Trophoblast cell (in vitro differentiated cells and primary cell): ENCODE measurements around the gene VPS33B.

Experiments
- DNase-seq, 2 donors: peaks; one replicate each; pipeline ENCODE4 v3.0.0-alpha.2; 2016
- H2AFZ ChIP-seq: 2 replicates; pipeline ENCODE4 v1.6.1; 2013; ENCODE audit warnings: low read length, moderate library complexity, mild to moderate bottlenecking; ENCODE audit not compliant: insufficient read depth, poor library complexity
- H2AK5ac ChIP-seq: 2 replicates; pipeline ENCODE4 v1.6.1; 2013; ENCODE audit warnings: mild to moderate bottlenecking, low read length
- H2BK120ac ChIP-seq: 2 replicates; pipeline ENCODE4 v1.6.1; 2013; ENCODE audit warnings: low read length, mild to moderate bottlenecking, moderate library complexity; ENCODE audit not compliant: insufficient read depth, poor library complexity
- H2BK12ac ChIP-seq: 2 replicates; pipeline ENCODE4 v1.6.1; 2013; ENCODE audit warnings: mild to moderate bottlenecking, low read length, moderate library complexity
- H2BK5ac ChIP-seq: 2 replicates; pipeline ENCODE4 v1.6.1; 2013; ENCODE audit warnings: low read length, low read depth, moderate library complexity, mild to moderate bottlenecking; ENCODE audit not compliant: poor library complexity
- H3K14ac ChIP-seq: 2 replicates; pipeline ENCODE4 v1.6.1; 2013; ENCODE audit warnings: mild to moderate bottlenecking, low read length
- H3K18ac ChIP-seq: 2 replicates; pipeline ENCODE4 v1.6.1; 2013; ENCODE audit warnings: mild to moderate bottlenecking, low read length
- H3K23ac ChIP-seq: 2 replicates; pipeline ENCODE4 v1.6.1; 2013; ENCODE audit warnings: low read length
- H3K27ac ChIP-seq: 2 replicates; pipeline ENCODE4 v1.5.1; 2013; ENCODE audit warnings: low read depth, mild to moderate bottlenecking, inconsistent platforms, low read length, moderate library complexity
- H3K27me3 ChIP-seq: 2 replicates; pipeline ENCODE4 v1.6.1; 2013; ENCODE audit warnings: inconsistent platforms, mild to moderate bottlenecking, low read length, moderate library complexity; ENCODE audit not compliant: insufficient read depth
- H3K36me3 ChIP-seq, 2 experiments: 1 replicate in 1 of 2; 2 replicates in 1 of 2; pipeline ENCODE4 v1.6.1; 2013; ENCODE audit warnings: low read length in 2 of 2, mild to moderate bottlenecking in 2 of 2, moderate library complexity in 1 of 2; ENCODE audit not compliant: insufficient read depth in 2 of 2, control insufficient read depth in 1 of 2
- H3K4ac ChIP-seq: 2 replicates; pipeline ENCODE4 v1.6.1; 2013; ENCODE audit warnings: low read depth, mild to moderate bottlenecking, low read length, moderate library complexity
- H3K4me1 ChIP-seq, 2 experiments: 1 replicate in 1 of 2; 2 replicates in 1 of 2; pipeline ENCODE4 v1.6.1; 2013; ENCODE audit warnings: low read length in 2 of 2, mild to moderate bottlenecking in 2 of 2, moderate library complexity in 1 of 2; ENCODE audit not compliant: insufficient read depth in 2 of 2, control insufficient read depth in 1 of 2
- H3K4me2 ChIP-seq: 2 replicates; pipeline ENCODE4 v1.6.1; 2013; ENCODE audit warnings: inconsistent platforms, mild to moderate bottlenecking, low read length, moderate library complexity
- H3K4me3 ChIP-seq: 2 replicates; pipeline ENCODE4 v1.5.1; 2013; ENCODE audit warnings: mild to moderate bottlenecking, low read depth, low read length, inconsistent platforms
- H3K79me1 ChIP-seq: one replicate; pipeline ENCODE4 v1.6.1; 2013; ENCODE audit warnings: low read length
- H3K79me2 ChIP-seq: 2 replicates; pipeline ENCODE4 v1.6.1; 2013; ENCODE audit warnings: low read length, mild to moderate bottlenecking; ENCODE audit not compliant: control insufficient read depth, insufficient read depth, poor library complexity
- H3K9ac ChIP-seq: 2 replicates; pipeline ENCODE4 v1.6.1; 2013; ENCODE audit warnings: mild to moderate bottlenecking, low read length
- H3K9me3 ChIP-seq: 2 replicates; pipeline ENCODE4 v1.6.1; 2013; ENCODE audit warnings: low read depth, mild to moderate bottlenecking, control low read depth, inconsistent platforms, low read length; ENCODE audit not compliant: insufficient read depth
- H4K12ac ChIP-seq: 2 replicates; pipeline ENCODE4 v1.6.1; 2013; ENCODE audit warnings: low read depth, mild to moderate bottlenecking, low read length, moderate library complexity
- H4K8ac ChIP-seq: 2 replicates; pipeline ENCODE4 v1.6.1; 2013; ENCODE audit warnings: low read depth, mild to moderate bottlenecking, low read length, moderate library complexity
- H4K91ac ChIP-seq: one replicate; pipeline ENCODE4 v1.6.1; 2013; ENCODE audit warnings: low read depth, mild to moderate bottlenecking, low read length, moderate library complexity
- WGBS: extraction: QIAGEN DNeasy Blood & Tissue Kit; methylation state at CpG from one replicate; pipeline ENCODE4 v1.1.7; 2013; ENCODE audit warnings: missing lambda C conversion rate; ENCODE audit not compliant: insufficient read length, insufficient coverage; ENCODE audit errors: extremely low coverage; 5-methylcytosine and 5-hydroxymethylcytosine counted together

The VPS33B gene

DNA sequence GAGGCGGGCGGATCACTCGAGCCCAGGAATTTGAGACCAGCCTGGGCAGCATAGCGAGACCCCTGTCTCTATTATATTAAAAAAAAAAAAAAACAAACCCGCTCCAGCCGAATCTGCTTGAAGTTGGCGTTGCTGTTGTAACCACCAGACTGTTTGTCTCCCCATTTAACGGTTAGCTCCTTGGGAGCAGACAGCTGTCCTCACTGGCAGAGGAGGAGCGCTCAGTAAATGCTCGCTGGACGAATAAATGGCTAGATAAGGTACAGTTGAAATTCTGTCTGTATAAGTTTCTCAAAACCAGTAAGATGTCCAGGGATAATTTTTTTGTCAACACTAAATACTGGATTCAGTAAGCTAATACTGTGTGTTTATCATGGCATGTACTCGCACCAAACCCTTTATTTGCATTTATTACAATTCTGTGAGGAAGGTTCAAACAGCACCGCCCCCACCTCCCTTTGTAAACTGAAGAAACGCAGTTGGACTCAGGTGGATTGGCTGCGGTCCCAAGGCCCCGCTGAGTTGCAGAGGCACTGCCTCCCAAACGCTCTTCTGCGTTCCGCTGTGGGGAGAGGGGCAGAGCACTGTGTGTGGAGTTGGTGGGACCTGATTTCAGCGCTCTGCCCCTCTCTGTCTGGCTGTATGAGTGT, 66.6 kb downstream of the VPS33B start:
- H2BK120ac ChIP-seq, result no peak overlapping the region
- no peak overlapping the region for H3K4me3 ChIP-seq
- peaks cover 2% of the 10 kb centered on the region for H3K9me3 ChIP-seq
- no CpG with 5 or more reads among the region's 20 CpGs for WGBS
- no peak overlapping the region for H3K23ac ChIP-seq
- peaks cover 7% of the 10 kb centered on the region for H3K79me1 ChIP-seq
- peaks cover 22 to 41% of the 10 kb centered on the region in 2 experiments for H3K36me3 ChIP-seq
- H2BK5ac ChIP-seq, result no peak overlapping the region
- H4K91ac ChIP-seq, result peak overlapping the region; percentile 15
- H3K4ac ChIP-seq, result no peak overlapping the region
- no peak overlapping the region for H3K9ac ChIP-seq
- H2AFZ ChIP-seq, result no peak overlapping the region
- no peak overlapping the region for H2AK5ac ChIP-seq
- H3K4me2 ChIP-seq, result peak overlapping the region; percentile 95
- no peak overlapping the region for H3K18ac ChIP-seq
- peaks cover 8 to 9% of the 10 kb centered on the region in 2 experiments for H3K4me1 ChIP-seq
- no peaks in the 10 kb centered on the region for H3K27me3 ChIP-seq
- peaks cover 5% of the 10 kb centered on the region for H3K79me2 ChIP-seq
- no peak overlapping the region for H4K8ac ChIP-seq
- no peak for DNase-seq
- no peak overlapping the region for H3K27ac ChIP-seq
- no peak overlapping the region for H3K14ac ChIP-seq
- no peak overlapping the region for H4K12ac ChIP-seq
- H2BK12ac ChIP-seq, result no peak overlapping the region

DNA sequence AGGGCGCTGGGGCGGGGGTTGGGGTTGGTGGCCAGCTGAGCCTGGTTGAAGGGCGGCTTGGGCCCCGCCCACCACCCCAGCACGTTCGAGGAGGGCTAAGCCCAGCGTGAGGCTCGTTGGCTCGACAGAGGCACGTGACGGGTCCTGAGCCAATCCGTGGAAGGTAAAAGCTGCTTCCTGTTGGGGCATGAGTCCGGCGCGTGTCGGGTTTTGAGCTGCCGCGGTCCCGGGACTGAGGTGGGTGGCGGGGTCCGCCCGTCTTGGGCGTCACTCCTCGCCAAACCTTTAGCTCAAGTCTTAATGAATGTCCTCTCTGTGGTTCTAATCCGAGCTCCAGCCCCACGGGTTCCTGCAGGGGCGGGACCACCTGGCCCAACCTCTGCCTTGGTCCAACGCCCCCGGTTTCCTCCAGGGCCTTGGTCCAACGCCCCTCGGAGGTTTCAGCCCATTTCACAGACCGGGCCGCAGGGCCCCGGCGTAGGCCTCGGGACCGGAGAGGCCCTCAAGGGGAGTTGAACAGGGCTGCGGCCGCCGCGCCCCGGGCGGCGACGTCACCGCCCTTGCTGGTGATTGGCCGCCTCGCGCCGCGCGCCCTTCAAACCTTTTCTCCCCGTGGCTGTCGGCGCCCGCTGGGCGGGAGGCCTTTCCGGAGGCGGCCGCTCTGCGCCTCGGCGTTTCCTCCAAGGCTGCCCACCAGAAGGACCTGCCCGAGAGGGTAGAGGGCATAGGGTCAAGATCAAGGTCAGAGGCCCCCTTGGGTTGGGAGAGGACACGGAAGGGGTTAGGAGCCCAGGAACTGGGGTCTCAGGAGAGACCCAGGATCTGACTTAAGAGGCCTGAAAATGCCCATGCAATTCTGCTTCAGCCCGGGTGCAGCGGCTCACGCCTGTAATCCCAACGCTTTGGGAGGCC, 67.4 kb downstream of the VPS33B start, which contains the start of gene RCCD1:
RCCD1 (plus strand) TSS at position 173 of the 912 bp plus-strand sequence. CDS start 1,851 bp downstream, outside the sequence.
- Histone ChIP-seq H4K91ac (peak within 1 kb of the TSS; percentile 98), H3K4ac (peak within 1 kb of the TSS; percentile 85), H3K14ac (peak within 1 kb of the TSS; percentile 87), H3K18ac (peak within 1 kb of the TSS; percentile 93), H4K8ac (peak within 1 kb of the TSS; percentile 98), H2BK5ac (peak within 1 kb of the TSS; percentile 89), H3K9me3 (peaks cover 1% of the 10 kb centered on the region), H3K9ac (peak within 1 kb of the TSS; percentile 93), H3K36me3 (peaks cover 28 to 46% of the 10 kb centered on the region in 2 experiments), H3K23ac (no peak within 1 kb of the TSS), H3K27me3 (no peaks in the 10 kb centered on the region), H2AFZ (peak within 1 kb of the TSS; percentile 94), H2BK120ac (peak within 1 kb of the TSS; percentile 92), H3K4me2 (peak within 1 kb of the TSS; percentile 95), H3K4me3 (peak within 1 kb of the TSS; percentile 80), H3K79me2 (peaks cover 5% of the 10 kb centered on the region), H3K4me1 (peaks cover 8 to 9% of the 10 kb centered on the region in 2 experiments), H3K27ac (peak within 1 kb of the TSS; percentile 90), H2AK5ac (peak within 1 kb of the TSS; percentile 42), H2BK12ac (peak within 1 kb of the TSS; percentile 41), H3K79me1 (peaks cover 7% of the 10 kb centered on the region), H4K12ac (peak within 1 kb of the TSS; percentile 97)
- WGBS, result no CpG with 5 or more reads among the region's 69 CpGs
- DNase-seq, result peak; percentile 96 to 97

DNA sequence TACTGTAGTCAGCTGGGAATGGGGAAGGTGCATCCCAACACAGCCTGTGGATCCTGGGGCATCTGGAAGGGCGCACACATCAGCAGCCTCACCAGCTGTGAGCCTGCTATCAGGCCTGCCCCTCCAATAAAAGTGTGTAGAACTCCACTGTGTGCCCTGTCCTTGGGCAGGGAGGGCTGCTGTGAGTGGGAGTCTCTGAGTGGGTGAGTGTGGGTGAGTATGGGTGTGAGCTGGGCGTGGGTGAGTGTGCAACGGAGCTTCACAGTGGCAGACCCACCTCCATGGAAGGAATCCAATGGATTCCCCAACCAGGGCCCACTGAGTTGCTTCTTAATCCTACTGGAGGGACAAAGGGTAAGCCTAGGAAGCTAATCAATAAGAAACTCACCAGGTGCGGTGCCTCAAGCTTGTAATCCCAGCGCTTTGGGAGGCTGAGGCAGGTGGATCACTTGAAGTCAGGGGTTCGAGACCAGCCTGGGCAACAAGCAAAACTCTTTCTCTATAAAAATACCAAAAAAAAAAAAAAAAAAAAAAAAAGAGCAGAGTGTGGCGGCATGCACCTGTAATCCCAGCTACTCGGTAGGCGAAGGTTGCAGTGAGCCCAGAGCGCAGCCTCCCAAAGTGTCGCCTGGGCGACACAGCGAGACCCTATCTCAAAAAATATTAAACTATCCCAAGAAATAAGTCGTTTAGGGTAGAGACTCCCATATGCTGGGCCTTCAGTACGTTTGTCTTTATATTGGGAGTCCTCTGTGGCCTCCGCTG, 68.3 kb downstream of the VPS33B start:
- DNase-seq, result no peak
- no CpG with 5 or more reads among the region's 16 CpGs for WGBS
- Histone ChIP-seq H3K4ac (no peak overlapping the region), H3K4me2 (peak overlapping the region; percentile 95), H4K12ac (no peak overlapping the region), H3K27me3 (no peaks in the 10 kb centered on the region), H3K36me3 (peaks cover 35 to 51% of the 10 kb centered on the region in 2 experiments), H3K18ac (no peak overlapping the region), H2BK5ac (no peak overlapping the region), H2AK5ac (no peak overlapping the region), H3K23ac (no peak overlapping the region), H2AFZ (no peak overlapping the region), H3K9me3 (no peaks in the 10 kb centered on the region), H3K27ac (no peak overlapping the region), H3K79me2 (peaks cover 5% of the 10 kb centered on the region), H3K14ac (no peak overlapping the region), H3K79me1 (peaks cover 7% of the 10 kb centered on the region), H4K8ac (peak overlapping the region; percentile 20), H2BK120ac (no peak overlapping the region), H2BK12ac (no peak overlapping the region), H4K91ac (no peak overlapping the region), H3K9ac (no peak overlapping the region), H3K4me3 (no peak overlapping the region), H3K4me1 (peaks cover 8 to 9% of the 10 kb centered on the region in 2 experiments)
